Midbrain (tissue), 1 donor: ENCODE results near the gene CCDC200.
"Not testable (repeated sequence)": the region's sequence is repeated elsewhere in the genome, so short reads cannot be mapped to it uniquely, and the experiment has no call there.

Experiments
- DNase-seq: peaks from one replicate; lab custom pipeline; 2025; lab: John Stamatoyannopoulos, UW

Gene CCDC200

DNA sequence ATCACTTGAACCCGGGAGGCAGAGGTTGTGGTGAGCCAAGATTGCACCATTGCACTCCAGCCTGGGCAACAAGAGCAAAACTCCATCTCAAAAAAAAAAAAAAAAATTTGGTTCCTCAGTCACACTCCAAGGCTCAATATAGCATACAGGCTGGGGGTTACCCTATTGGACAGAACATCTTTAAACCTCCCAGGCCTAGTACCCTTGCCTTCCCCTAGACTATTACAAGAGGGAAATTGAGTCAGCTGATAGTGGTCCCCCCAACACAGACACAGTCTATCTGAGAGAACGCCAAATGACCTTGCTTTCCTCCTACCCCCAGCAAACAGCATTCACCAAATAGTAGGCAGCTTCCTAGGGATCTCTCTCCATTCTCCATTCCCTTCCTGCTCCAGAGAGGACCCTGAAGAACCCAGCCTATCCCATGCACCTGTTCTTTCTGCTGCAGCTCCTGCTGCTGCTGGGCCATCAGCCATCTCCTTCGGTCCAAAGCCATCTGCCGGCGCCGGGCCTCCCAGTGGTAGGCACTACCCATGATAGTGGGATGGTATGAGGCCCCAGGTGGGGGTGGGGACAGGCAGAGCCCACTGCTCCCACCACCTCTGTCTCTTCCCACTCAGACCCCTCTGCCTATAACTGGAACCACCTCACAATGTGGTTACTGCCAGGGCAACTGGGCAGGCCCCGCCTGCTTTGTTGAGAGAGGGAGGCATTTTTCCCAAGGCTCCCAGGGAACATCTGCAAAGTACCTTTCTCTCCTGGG is at the start of gene CCDC200:
CCDC200 (minus strand) TSS at position 604 of the 763 bp plus-strand sequence; CDS start at position 535, 69 bp downstream.
- DNase-seq, result not testable (repeated sequence)

DNA sequence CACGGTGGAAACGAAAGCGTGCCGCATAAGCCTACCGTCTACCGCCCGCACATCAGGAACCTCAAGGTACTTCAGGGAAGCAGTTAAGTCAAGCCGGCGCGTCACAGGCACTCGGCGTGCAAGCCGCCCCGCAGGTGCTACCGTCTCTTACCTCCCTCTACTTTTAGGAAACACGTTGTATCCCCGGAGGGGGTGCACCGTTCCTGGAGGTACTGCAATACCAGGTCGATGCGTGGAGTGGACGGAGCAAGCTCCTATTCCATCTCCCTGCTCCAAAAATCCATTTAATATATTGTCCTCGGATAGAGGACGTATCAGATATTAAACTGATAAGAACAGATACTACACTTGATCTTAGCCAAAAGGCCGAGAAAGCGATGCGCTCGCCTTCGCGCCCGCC is 44.5 kb upstream of the CCDC200 start:
- DNase-seq, result not testable (repeated sequence)

DNA sequence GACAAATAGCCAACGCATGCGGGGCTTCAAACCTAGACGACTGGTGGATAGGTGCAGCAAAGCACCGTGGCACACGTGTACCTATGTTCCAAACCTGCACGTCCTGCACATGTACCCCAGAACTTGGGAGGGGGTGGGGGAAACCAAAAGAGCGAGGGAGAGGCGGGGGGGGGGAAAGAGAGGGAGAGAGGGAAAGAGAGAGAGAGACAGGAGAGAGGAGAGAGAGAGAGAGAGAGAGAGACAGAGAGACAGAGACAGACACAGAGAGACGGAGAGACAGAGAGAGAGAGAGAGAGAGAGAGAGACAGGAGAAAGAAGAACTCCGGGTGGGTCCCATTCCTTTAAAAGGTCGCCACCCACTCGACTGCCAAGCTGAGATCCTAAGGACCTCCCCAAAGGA is 44.1 kb upstream of the CCDC200 start:
- not testable (repeated sequence) for DNase-seq

DNA sequence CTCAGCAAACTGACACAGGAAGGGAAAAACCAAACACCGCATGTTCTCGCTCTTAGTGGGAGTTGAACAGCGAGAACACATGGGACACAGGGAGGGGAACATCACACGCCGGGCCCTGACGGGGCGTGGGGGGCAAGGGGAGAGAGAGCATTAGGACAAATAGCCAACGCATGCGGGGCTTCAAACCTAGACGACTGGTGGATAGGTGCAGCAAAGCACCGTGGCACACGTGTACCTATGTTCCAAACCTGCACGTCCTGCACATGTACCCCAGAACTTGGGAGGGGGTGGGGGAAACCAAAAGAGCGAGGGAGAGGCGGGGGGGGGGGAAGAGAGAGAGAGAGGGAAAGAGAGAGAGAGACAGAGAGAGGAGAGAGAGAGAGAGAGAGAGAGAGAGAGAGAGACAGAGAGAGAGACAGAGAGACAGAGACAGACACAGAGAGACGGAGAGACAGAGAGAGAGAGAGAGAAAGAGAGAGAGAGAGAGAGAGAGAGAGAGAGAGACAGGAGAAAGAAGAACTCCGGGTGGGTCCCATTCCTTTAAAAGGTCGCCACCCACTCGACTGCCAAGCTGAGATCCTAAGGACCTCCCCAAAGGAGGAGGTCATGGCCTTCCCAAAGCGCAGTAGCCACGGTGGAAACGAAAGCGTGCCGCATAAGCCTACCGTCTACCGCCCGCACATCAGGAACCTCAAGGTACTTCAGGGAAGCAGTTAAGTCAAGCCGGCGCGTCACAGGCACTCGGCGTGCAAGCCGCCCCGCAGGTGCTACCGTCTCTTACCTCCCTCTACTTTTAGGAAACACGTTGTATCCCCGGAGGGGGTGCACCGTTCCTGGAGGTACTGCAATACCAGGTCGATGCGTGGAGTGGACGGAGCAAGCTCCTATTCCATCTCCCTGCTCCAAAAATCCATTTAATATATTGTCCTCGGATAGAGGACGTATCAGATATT is 42.4 kb upstream of the CCDC200 start:
- DNase-seq, result not testable (repeated sequence)

DNA sequence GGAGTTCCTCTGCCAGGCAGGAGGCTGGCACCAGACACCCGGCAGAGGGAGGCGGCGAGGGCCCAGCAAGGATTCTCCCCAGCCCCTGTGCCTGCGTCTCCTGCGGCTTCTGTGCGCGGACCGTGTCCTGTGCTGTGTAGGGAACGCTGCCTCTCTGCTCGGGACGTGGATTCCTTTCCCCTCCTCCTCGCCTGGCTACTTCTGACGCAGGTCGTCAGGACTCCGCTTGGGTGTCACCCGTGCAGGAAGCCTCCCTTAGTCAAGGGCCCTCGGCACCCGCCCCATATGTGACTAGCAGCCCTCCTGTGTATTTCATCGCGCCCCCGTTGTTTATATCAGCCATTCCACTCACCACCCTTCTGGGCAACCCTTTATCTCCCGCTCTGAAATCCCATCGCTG is 18.0 kb upstream of the CCDC200 start:
- not testable (repeated sequence) for DNase-seq

DNA sequence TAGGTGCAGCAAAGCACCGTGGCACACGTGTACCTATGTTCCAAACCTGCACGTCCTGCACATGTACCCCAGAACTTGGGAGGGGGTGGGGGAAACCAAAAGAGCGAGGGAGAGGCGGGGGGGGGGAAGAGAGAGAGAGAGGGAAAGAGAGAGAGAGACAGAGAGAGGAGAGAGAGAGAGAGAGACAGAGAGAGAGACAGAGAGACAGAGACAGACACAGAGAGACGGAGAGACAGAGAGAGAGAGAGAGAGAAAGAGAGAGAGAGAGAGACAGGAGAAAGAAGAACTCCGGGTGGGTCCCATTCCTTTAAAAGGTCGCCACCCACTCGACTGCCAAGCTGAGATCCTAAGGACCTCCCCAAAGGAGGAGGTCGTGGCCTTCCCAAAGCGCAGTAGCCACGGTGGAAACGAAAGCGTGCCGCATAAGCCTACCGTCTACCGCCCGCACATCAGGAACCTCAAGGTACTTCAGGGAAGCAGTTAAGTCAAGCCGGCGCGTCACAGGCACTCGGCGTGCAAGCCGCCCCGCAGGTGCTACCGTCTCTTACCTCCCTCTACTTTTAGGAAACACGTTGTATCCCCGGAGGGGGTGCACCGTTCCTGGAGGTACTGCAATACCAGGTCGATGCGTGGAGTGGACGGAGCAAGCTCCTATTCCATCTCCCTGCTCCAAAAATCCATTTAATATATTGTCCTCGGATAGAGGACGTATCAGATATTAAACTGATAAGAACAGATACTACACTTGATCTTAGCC is 12.4 kb upstream of the CCDC200 start:
- not testable (repeated sequence) for DNase-seq

DNA sequence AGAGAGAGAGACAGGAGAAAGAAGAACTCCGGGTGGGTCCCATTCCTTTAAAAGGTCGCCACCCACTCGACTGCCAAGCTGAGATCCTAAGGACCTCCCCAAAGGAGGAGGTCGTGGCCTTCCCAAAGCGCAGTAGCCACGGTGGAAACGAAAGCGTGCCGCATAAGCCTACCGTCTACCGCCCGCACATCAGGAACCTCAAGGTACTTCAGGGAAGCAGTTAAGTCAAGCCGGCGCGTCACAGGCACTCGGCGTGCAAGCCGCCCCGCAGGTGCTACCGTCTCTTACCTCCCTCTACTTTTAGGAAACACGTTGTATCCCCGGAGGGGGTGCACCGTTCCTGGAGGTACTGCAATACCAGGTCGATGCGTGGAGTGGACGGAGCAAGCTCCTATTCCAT is 11.2 kb upstream of the CCDC200 start:
- not testable (repeated sequence) for DNase-seq

DNA sequence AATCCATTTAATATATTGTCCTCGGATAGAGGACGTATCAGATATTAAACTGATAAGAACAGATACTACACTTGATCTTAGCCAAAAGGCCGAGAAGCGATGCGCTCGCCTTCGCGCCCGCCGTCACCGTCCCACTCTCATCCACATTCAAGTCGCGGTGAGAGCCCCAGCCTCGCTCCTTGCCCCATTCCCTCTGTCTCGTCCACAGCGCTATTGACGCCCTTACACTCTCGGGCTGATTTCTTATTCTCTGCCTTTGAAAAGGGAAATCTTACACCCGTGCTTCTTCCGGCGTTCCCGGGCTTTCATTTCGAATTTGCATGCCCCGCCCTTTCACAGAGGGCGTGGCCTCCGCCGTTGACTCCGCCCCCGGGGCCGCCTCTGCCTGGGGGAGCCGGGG is 5.5 kb upstream of the CCDC200 start, which contains the start of gene RNU2-1:
RNU2-1 (minus strand) TSS at position 101 of the 400 bp plus-strand sequence.
- DNase-seq, result not testable (repeated sequence)

DNA sequence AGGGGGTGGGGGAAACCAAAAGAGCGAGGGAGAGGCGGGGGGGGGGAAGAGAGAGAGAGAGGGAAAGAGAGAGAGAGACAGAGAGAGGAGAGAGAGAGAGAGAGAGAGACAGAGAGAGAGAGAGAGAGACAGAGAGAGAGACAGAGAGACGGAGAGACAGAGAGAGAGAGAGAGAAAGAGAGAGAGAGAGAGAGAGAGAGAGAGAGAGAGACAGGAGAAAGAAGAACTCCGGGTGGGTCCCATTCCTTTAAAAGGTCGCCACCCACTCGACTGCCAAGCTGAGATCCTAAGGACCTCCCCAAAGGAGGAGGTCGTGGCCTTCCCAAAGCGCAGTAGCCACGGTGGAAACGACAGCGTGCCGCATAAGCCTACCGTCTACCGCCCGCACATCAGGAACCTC is 4.8 kb upstream of the CCDC200 start:
- not testable (repeated sequence) for DNase-seq

DNA sequence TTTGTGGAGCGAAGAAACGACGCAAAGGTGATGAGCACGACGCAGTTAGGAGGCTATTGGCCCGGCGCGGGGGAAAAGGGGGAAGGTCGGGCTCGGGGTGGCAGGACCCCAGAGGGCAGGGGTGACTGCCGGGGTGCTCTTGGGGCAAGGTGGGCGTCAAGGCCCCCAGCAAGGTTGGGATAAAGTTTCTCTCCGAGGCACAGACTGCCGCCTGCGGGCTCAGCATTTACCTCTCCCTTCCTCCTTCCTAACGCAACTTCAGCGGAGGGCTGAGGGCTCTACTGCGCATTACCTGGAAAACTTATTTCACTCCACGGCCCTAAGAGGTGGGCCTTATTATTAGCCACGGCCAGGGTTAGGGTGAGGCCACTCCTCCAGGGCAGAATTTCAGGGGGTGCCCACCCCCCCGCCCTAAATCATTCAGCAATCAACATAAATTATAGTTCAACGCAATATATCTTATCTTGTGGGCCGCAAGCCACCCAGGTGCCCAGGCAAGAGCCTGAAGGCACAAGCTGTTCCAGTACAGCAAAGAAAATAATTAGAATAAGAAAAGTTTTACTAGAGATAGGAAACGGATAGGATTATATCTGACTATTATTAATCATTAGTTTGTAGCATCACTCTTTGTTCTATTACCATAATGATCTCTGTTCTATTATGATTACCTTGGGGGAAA is 3.7 kb upstream of the CCDC200 start:
- DNase-seq, result not testable (repeated sequence)

DNA sequence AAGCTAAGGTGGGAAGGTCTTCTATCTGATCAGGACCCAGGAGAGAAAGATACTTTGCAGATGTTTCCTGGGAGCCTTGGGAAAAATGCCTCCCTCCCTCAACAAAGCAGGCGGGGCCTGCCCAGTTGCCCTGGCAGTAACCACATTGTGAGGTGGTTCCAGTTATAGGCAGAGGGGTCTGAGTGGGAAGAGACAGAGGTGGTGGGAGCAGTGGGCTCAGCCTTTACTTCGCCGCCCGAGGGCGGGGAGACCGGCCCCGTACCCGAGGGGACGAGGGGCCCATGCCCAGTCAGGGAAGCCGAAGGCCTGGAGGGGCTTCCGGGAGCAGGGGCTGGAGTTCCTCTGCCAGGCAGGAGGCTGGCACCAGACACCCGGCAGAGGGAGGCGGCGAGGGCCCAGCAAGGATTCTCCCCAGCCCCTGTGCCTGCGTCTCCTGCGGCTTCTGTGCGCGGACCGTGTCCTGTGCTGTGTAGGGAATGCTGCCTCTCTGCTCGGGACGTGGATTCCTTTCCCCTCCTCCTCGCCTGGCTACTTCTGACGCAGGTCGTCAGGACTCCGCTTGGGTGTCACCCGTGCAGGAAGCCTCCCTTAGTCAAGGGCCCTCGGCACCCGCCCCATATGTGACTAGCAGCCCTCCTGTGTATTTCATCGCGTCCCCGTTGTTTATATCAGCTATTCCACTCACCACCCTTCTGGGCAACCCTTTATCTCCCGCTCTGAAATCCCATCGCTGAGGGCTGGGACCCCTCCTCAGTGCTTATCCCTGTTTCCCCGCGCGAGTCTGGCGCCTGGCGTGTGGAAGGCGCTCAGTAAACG is 3.0 kb upstream of the CCDC200 start:
- not testable (repeated sequence) for DNase-seq

DNA sequence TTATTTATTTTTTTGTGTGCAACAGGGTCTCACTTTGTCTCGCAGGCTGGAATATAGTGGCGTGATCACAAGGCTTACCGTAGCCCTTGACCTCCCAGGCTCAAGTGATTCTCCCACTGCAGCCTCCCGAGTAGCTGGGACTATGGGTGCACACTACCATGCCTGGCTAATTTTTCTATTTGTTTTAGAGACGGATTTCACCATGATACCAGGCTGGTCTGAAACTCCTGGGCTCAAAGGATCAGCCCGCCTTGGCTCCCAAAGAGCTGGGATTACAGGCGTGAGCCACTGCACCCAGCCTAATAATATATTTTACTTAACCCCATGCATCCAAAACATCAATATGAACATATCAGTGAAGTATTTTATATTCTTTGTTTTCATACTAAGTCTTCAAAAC is 2.0 kb downstream of the CCDC200 start:
- no peak for DNase-seq

DNA sequence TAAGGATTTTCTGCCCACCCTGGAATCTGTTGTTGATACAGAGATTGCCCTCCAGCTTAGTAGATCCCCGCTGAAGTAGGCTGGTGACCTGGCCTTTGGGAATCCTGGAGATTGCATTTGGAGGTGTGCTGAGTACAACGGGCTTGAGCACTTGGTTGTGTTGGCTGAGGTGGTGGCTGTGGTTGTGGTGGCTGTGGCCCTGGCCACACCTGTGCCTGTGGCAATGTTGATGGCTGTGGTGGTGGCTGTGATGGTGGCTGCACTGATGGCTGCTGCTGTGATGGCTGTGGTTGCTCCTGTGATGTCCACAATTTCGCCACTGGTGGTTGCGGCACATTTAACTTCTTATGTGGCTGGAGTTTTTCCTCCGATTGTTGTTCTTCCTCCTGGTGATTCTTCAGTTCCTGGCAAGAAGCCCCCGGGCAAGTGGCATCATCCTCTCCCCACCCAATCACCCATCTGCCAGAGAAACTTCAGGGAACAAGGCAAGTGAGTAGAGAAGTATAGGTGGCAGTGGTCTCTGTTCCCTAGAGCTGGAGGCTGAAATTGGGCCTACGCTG is 4.2 kb downstream of the CCDC200 start:
- no peak for DNase-seq

DNA sequence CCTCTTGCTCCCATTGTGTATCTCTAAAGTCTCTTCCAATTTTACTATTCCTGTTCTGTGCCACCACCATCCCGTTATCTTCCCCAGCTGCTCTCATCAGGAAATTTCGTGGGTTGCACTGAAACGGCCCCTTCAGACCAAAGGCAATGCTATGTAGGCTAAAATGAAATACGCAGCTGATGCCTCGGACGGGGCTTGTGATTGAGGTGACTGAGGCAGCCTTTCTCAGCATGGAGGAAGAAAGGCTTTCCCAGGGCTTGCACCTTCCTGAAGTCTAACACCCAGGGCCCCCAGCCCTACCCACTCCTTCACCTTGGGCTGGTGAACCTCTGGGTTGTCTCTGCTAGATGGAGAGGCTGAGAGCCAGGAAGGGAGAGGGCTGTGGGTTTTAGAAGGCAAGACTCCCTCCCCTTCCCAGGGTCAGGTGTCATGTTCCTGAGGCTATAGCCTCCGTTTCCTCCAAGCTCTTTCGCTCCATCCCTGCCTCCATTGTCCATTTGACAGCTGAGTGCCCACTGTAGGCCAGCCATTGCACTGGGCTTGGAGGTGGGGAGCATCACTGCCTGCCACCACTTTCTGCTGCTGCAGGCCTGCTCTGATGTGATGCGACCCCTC is 7.8 kb downstream of the CCDC200 start:
- DNase-seq, result no peak

DNA sequence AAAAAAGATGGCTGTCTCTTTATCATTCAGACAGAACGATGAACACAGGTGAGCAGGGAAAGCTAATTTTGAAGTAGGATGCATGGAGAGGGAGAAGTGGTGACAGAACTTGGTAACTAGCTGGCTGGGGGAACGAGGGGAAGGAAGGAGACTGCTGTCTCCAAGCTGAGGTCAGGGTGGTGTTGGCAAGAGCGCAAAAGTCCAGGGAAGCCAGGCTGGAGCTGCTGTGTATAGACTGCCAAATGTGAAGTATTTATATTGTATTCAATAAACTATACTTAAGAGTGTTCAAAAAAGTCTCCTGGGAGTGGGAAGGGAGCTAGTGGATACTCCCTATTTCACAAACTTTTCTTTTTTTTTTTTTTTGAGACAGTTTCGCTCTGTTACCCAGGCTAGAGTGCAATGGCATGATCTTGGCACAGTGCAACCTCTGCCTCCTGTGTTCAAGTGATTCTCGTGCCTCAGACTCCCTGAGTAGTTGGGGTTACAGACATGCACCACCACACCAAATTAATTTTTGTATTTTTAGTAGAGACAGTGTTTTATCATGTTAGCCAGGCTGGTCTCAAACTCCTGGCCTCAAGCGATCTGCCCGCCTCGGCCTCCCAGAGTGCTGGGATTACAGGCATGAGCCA is 8.6 kb downstream of the CCDC200 start:
- no peak for DNase-seq

DNA sequence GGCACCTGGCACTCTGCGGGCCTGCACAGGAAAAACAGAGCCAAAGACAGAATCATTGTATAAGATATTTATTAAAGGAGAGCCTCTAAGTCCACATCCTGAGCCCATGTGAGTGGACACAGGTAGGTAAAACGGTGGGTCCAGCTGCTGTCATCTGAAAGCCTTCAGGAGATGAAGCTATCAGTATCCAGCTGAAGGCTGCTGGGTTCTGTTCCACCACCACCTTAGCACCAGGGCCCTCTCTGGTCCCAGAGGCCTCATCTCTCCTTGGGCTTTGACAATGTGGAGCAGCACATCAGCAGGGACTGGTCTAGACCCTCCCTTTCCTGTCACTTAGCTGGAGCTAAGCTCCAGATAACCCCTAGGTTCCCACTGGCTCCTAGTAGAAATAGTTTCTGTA is 9.4 kb downstream of the CCDC200 start:
- no peak for DNase-seq

DNA sequence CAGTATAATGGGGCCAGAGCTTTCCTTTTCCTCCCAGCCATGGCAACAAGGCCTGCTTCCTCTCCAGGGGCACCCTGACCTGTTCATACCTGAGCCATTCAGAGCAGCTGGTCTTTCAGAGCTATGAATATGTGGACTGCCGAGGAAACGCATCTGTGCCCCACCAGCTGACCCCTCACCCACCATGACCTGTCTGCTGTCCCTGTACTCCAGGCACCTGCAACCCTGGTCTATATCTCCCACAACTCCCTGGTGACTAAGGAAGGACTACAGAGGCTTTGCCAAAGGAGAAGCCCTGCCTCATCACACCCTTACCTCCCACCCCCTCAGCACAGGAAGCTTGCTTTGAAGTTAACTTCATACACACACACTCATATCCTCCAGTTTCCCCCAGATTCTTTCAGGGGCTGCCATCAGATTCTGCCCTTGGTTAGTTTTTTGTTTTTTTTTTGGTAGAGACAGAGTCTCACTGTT is 10.8 kb downstream of the CCDC200 start:
- DNase-seq, result no peak

DNA sequence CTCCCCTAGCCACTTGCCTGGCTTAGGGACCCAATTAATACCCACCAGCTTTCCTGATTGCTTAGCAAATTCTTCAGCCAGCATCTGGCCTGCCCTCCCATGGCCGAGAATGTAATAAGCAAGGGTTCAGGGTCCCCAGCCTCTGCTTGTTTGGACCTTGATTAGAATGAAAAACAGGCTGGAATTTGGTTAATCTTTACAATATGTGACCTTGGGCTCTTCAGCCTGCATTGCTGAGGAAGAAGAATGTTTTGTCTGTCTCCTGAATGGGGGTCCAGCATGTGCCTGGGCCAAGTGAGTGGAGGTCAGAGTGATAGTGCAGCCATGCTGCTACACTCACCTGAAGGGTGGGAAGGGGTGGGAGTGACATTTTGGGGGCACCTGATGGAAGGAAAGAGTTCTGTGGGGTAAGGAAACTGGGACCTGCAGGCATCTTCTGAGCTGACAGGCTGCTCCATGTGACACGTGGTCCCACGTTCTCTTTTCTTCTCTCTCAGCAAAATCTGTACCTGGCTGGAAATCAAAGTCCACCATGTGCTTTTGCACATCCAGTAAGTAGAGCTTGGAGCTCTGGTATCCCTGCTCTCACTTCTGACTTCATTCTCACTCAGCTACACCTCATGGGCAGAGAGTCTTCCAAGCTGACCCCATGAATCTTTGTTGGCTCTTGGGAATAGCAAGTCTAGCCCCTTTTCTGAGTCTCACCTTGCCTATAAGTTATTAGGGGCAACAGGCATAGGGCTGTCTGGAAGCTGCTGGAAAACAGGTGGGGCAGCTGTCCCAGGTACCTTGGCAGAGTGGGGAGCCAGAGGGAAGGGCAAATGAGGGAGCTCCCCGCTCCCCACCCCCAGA is 11.4 kb downstream of the CCDC200 start:
- no peak for DNase-seq
